Coronary artery (tissue), 2 donors: ENCODE measurements around the gene CUL9.

Source experiments
- DNase-seq: peaks from one replicate; pipeline ENCODE4 v3.0.0-alpha.2; 2017; ENCODE audit warnings: low spot score
- H3K27ac ChIP-seq, 2 donors: fragments of 200-600 bp; sonication (generic); one replicate each; pipeline ENCODE4 v1.5.1; 2016 to 2019
- H3K4me3 ChIP-seq: fragments of 200-600 bp; sonication (generic); 2 replicates; pipeline ENCODE4 v1.5.1; 2016; ENCODE audit warnings: mild to moderate bottlenecking, moderate library complexity
- TF ChIP-seq, protein P1 (sequence below): fragments of 200-600 bp; sonication (generic); IDR thresholded peaks from one replicate; pipeline ENCODE4 v1.5.1; 2019; ENCODE audit warnings: antibody characterized with exemption

The CUL9 gene

DNA sequence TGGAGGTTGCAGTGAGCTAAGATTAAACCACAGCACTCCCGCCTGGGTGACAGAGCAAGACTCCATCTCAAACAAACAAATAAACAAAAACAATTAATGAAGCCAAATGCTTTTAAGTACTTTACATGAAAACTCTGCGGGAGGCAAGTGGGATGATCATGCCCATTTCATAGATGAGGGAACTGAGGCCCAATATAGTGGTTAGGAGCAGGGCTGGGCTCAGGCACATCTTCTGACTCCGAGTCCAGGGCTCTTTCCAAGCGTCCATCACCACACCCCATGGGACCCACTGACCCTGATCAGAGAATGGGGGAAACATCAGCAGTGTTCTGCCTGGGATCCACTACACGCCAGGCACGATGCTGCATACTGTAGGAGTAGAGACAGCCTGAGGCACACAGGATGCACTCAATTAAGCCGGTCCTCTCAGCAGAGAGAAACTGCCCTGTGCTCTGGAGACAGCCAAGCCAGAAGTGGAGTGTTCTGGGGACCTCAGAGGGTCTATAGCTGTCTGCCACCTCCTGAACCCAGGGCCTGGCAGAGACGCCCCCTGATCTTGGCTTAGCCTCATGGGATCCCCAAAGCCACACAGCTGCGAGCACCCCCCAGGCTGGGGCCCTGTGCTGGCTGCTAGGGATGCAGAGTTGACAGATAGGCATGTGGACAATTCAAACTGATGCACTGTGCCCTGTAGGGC, 74.8 kb downstream of the CUL9 start:
- TF ChIP-seq, protein P1, sequence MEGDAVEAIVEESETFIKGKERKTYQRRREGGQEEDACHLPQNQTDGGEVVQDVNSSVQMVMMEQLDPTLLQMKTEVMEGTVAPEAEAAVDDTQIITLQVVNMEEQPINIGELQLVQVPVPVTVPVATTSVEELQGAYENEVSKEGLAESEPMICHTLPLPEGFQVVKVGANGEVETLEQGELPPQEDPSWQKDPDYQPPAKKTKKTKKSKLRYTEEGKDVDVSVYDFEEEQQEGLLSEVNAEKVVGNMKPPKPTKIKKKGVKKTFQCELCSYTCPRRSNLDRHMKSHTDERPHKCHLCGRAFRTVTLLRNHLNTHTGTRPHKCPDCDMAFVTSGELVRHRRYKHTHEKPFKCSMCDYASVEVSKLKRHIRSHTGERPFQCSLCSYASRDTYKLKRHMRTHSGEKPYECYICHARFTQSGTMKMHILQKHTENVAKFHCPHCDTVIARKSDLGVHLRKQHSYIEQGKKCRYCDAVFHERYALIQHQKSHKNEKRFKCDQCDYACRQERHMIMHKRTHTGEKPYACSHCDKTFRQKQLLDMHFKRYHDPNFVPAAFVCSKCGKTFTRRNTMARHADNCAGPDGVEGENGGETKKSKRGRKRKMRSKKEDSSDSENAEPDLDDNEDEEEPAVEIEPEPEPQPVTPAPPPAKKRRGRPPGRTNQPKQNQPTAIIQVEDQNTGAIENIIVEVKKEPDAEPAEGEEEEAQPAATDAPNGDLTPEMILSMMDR: no peak
- H3K27ac ChIP-seq: no peak overlapping the region
- no peak overlapping the region for H3K4me3 ChIP-seq
- DNase-seq: no peak

DNA sequence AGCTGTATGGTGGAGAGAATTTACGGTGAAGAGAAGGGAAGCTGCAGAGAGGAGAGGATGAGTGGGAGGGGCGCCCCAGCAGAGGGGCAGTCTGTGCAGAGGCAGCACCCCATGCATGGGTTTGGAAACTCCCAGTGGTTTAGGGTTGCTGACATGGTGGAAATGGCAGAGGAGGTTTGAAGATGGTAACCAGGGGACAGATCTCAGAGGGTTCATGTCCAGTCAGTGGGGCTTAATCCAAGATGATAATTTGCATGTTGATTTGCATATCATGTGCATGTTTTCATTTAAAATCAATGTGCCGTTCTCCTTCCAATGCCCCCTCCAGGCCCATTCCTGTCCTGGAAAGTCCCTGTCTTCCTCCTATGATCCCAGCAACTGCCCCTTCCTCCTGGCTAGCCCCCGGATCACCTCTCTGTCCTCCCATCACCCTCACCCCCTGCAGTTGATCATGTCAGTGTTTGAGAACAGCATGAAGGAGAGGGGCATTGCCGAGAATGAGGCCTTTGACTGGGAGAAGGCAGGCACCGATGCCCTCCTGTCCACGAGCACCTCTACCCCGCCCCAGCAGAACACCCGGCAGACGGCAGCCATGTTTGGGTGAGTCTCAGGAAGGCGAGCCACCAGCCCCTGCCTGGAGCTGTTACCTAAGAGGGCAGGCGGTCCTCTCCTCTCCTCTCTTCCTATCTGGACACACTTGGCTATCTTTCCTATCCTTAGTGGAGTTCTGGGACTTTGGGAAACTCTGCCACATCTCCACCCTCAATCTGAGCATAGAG, 75.6 kb downstream of the CUL9 start:
- TF ChIP-seq, protein P1: no peak

DNA sequence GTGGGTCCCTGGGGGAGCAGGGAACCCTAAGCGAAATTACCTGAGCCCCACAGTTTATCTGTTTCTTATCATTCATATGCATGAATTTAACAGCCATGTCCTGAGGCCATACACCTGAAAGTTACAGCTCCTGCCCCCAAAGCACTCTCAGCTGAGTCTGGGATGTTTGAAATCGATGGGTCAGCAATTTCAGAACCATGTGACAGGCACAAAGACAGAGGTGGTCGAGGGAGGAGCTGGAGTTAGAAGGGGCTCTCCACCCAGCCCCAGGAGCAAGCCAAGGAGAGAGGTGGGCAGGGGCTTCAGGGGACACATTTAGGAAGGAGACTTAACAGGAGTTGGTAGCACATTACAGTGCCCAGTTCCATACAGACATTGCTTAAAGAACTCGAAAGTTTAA, 76.2 kb downstream of the CUL9 start:
- TF ChIP-seq, protein P1: no peak
- Histone ChIP-seq H3K27ac (no peak overlapping the region), H3K4me3 (no peak overlapping the region)
- DNase-seq: no peak

More for the DNA sequence above, 75.6 kb downstream of the CUL9 start:
- no peak for DNase-seq
- Histone ChIP-seq H3K4me3 (no peak overlapping the region), H3K27ac (no peak overlapping the region)

DNA sequence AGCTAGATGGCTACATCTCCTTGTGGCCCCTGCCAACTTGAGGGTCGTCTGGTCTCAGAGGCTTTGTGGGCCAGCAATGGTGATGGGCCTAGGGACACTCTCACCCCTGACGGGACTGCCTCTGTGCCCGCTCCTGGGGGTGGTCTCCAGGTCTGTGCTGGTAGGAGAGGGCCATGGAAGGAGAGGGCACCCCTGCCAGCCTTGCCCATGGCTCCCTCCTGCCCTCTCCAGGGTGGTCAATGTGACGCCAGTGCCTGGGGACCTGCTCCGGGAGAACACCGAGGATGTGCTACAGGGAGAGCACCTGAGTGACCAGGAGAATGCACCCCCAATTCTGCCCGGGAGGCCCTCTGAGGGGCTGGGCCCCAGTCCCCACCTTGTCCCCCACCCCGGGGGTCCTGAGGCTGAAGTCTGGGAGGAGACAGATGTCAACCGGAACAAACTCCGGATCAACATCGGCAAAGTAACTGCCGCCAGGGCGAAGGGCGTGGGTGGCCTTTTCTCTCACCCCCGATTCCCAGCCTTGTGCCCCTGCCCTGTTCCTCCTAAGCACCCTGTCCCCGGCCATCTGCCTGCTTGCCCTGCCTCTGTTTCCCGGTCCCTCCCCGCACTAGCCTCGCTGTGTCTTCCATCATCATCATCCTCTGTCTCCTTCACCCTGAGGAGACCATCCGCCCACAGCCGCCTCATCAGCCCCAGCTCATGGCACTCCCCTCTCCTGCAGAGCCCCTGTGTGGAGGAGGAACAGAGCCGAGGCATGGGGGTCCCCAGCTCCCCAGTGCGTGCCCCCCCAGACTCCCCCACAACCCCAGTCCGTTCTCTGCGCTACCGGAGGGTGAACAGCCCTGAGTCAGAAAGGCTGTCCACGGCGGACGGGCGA, 77.1 kb downstream of the CUL9 start:
- no peak for DNase-seq
- H3K27ac ChIP-seq: no peak overlapping the region
- no peak overlapping the region for H3K4me3 ChIP-seq
- TF ChIP-seq, protein P1: no peak

DNA sequence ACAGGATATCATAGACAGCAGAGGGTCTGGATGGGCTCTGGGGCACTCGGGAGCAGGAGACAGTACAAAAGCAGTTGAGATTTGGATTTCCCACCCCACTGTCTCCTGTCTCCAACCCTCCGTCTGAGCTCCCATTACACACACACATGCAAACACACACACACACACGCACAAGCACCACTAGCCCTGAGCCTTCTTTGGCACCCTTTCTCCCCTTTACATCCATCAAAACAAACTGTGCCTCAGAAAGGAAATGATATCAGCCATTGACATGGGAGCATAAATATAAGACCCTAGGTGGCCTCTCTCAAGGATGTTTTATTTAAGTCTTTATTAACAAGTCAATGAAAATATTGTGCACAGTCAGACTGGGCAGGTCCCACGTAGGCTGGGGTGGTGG, 78.8 kb downstream of the CUL9 start:
- Histone ChIP-seq H3K4me3 (no peak overlapping the region), H3K27ac (no peak overlapping the region)
- no peak for DNase-seq
- TF ChIP-seq, protein P1: no peak

DNA sequence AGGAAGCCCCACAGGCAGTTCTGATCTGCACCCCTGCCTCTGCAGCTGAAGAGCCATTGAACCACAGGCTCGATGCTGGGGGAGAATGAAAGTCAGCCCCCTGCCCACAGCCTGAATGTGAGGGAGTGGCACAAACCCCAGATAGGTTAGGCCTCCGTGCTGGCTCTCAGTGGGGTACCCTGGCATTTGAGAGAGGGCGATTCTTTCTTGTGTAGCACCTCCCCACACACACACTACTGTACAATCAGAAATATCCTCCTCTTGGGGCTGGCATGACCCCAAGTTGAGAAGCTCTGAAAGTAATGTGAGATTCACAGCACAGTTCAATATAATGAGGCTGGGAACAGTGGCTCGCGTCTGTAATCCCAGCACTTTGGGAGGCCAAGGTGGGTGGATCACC, 79.2 kb downstream of the CUL9 start:
- no peak overlapping the region for H3K27ac ChIP-seq
- H3K4me3 ChIP-seq: no peak overlapping the region
- TF ChIP-seq, protein P1: no peak
- no peak for DNase-seq
